ENCODE results near the gene LIM2. TPM values are rescaled to one million over a fixed set of nuclear protein-coding genes. Genes with fewer than 3 reads are reported as not detected.

The LIM2 gene
- total and polyA plus RNA-seq, 2 donors (not counting 1 experiment from before 2014, with no cell fraction given), result not detected

DNA sequence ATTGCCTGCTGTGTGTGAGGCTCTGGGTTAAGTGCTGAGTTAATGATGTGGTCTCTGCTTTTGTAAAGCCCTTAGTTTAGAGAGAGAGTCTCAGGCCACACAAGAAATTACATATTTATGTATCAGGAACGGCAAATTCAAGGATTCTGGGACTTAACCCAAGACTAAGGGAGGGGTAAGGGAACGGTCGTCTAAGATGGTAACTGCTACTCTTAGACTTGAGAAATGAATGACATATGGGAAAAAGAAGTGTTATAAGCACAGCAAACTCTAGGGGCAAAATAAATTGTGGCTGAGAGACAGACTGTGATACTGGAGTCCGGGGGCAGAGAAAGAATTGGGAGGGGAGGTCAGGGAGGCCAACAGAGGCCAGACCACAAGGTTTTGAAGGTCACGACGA is 56.1 kb downstream of the LIM2 start:
- H3K4me2 ChIP-seq (replicated peaks; ENCODE audit: low read depth, low read length, poor library complexity, severe bottlenecking), result no peak overlapping the region
- H3K9me3 Mint-ChIP-seq (ENCODE audit: insufficient read depth), result peaks cover 4% of the 10 kb centered on the region
- no peaks in the 10 kb centered on the region for H4K20me1 ChIP-seq (ENCODE audit: control insufficient read depth, insufficient read depth, low read length, poor library complexity, severe bottlenecking)
- CTCF ChIA-PET, result interaction anchor here (1.0 kb wide), 1 partner anchor 142 kb away, joined by 3 read pairs; no protein-coding TSS in a partner anchor
- H2AFZ ChIP-seq (ENCODE audit: insufficient read depth, low read depth, low read length, poor library complexity, severe bottlenecking), result no peak overlapping the region
- H3K27me3 Mint-ChIP-seq, result peaks cover 32% of the 10 kb centered on the region
- peaks cover 12 to 18% of the 10 kb centered on the region in 2 donors for H3K4me1 ChIP-seq (ENCODE audit: control insufficient read depth in 2 of 2, insufficient read depth in 2 of 2, low read length in 2 of 2)
- H3K79me2 ChIP-seq (ENCODE audit: control insufficient read depth, insufficient read depth, low read length), result no peaks in the 10 kb centered on the region
- intact Hi-C loops (cut with micrococcal nuclease), result no loop called here
- POLR2A ChIA-PET, result no interaction called here
- no peak overlapping the region for H3K9ac ChIP-seq (ENCODE audit: low read length)
- no peak overlapping the region for H3K27ac Mint-ChIP-seq
- peaks cover 0 to 41% (median 19%) of the 10 kb centered on the region in 4 experiments for H3K27me3 ChIP-seq (replicated peaks in 1 of 4; ENCODE audit: control extremely low read depth in 1 of 4, control insufficient read depth in 3 of 4, insufficient read depth in 4 of 4, low read length in 3 of 4)
- ATAC-seq (ENCODE audit: low read depth) (no peak), DNase-seq (no peak)
- no peak overlapping the region for H3K4me3 ChIP-seq (ENCODE audit: control extremely low read depth in 1 of 5, extremely low read depth in 1 of 5, insufficient read depth in 1 of 5, low read depth in 2 of 5, low read length in 4 of 5)
- peaks cover 0 to 30% (median 3%) of the 10 kb centered on the region in 3 donors for H3K9me3 ChIP-seq (ENCODE audit: control extremely low read depth in 1 of 3, control insufficient read depth in 2 of 3, insufficient read depth in 1 of 3, low read length in 2 of 3)
- WGBS (ENCODE audit: insufficient coverage), result 96% methylated on average over 5 of the region's 6 CpGs
- no peaks in the 10 kb centered on the region for H3K36me3 ChIP-seq (replicated peaks in 1 of 2; ENCODE audit: control extremely low read depth in 1 of 2, control insufficient read depth in 1 of 2, extremely low read depth in 1 of 2, insufficient read depth in 2 of 2, low read length in 1 of 2)
- no peak overlapping the region for H3K27ac ChIP-seq (ENCODE audit: low read length in 2 of 2)
- TF ChIP-seq, protein P1, sequence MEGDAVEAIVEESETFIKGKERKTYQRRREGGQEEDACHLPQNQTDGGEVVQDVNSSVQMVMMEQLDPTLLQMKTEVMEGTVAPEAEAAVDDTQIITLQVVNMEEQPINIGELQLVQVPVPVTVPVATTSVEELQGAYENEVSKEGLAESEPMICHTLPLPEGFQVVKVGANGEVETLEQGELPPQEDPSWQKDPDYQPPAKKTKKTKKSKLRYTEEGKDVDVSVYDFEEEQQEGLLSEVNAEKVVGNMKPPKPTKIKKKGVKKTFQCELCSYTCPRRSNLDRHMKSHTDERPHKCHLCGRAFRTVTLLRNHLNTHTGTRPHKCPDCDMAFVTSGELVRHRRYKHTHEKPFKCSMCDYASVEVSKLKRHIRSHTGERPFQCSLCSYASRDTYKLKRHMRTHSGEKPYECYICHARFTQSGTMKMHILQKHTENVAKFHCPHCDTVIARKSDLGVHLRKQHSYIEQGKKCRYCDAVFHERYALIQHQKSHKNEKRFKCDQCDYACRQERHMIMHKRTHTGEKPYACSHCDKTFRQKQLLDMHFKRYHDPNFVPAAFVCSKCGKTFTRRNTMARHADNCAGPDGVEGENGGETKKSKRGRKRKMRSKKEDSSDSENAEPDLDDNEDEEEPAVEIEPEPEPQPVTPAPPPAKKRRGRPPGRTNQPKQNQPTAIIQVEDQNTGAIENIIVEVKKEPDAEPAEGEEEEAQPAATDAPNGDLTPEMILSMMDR (IDR thresholded peaks at IDR 0.05), result no peak
- no peak for TF ChIP-seq EZH2 (IDR thresholded peaks at IDR 0.05; ENCODE audit: borderline replicate concordance, insufficient read depth, low read depth, low read length, poor library complexity, severe bottlenecking)
- H3K4me3 Mint-ChIP-seq, result no peak overlapping the region
- peaks cover 8% of the 10 kb centered on the region for H3K4me1 Mint-ChIP-seq

DNA sequence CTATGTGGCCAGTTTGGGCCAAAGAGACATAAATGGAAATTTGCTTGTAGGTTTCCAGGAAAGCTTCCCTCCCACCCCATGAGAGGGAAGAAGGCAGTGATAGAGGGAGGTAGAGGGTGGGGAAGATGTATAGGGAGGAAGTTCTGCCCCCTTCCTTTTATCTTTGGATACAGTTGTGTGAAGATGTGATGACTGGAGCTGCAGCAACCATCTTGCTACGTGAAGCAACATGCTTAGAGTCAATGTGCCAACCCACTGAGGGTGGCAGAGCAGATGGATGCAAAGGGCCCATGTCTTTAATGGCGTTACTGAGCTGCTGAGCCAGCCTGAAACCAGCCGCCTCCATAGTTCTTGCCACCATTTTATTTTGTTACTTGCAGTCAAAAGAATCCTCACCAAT is 56.6 kb downstream of the LIM2 start:
- intact Hi-C loops (cut with micrococcal nuclease), result no loop called here

More for the DNA sequence above, 56.6 kb downstream of the LIM2 start:
- 59% methylated on average over 3 of the region's 3 CpGs for WGBS (ENCODE audit: insufficient coverage)
- H3K4me3 ChIP-seq (ENCODE audit: control extremely low read depth in 1 of 5, extremely low read depth in 1 of 5, insufficient read depth in 1 of 5, low read depth in 2 of 5, low read length in 4 of 5), result no peak overlapping the region
- peaks cover 12 to 20% of the 10 kb centered on the region in 2 donors for H3K4me1 ChIP-seq (ENCODE audit: control insufficient read depth in 2 of 2, insufficient read depth in 2 of 2, low read length in 2 of 2)
- ChIA-PET CTCF (interaction anchor here (1.0 kb wide), 1 partner anchor 142 kb away, joined by 3 read pairs; no protein-coding TSS in a partner anchor), POLR2A (no interaction called here)
- H3K4me1 Mint-ChIP-seq, result peaks cover 8% of the 10 kb centered on the region
- TF ChIP-seq, protein P1 (IDR thresholded peaks at IDR 0.05), result no peak
- no peak for TF ChIP-seq EZH2 (IDR thresholded peaks at IDR 0.05; ENCODE audit: borderline replicate concordance, insufficient read depth, low read depth, low read length, poor library complexity, severe bottlenecking)
- ATAC-seq (ENCODE audit: low read depth), result no peak
- H3K27me3 ChIP-seq (replicated peaks in 1 of 4; ENCODE audit: control extremely low read depth in 1 of 4, control insufficient read depth in 3 of 4, insufficient read depth in 4 of 4, low read length in 3 of 4), result peaks cover 0 to 45% (median 22%) of the 10 kb centered on the region in 4 experiments
- no peak overlapping the region for H3K9ac ChIP-seq (ENCODE audit: low read length)
- no peak overlapping the region for H2AFZ ChIP-seq (ENCODE audit: insufficient read depth, low read depth, low read length, poor library complexity, severe bottlenecking)
- no peak overlapping the region for H3K4me2 ChIP-seq (replicated peaks; ENCODE audit: low read depth, low read length, poor library complexity, severe bottlenecking)
- no peak for DNase-seq
- no peak overlapping the region for H3K27ac Mint-ChIP-seq
- peaks cover 0 to 32% (median 3%) of the 10 kb centered on the region in 3 donors for H3K9me3 ChIP-seq (ENCODE audit: control extremely low read depth in 1 of 3, control insufficient read depth in 2 of 3, insufficient read depth in 1 of 3, low read length in 2 of 3)
- H3K4me3 Mint-ChIP-seq, result no peak overlapping the region
- H3K27ac ChIP-seq (ENCODE audit: low read length in 2 of 2), result no peak overlapping the region
- no peaks in the 10 kb centered on the region for H3K36me3 ChIP-seq (replicated peaks in 1 of 2; ENCODE audit: control extremely low read depth in 1 of 2, control insufficient read depth in 1 of 2, extremely low read depth in 1 of 2, insufficient read depth in 2 of 2, low read length in 1 of 2)
- H3K9me3 Mint-ChIP-seq (ENCODE audit: insufficient read depth), result peaks cover 4% of the 10 kb centered on the region
- peaks cover 34% of the 10 kb centered on the region for H3K27me3 Mint-ChIP-seq
- no peaks in the 10 kb centered on the region for H4K20me1 ChIP-seq (ENCODE audit: control insufficient read depth, insufficient read depth, low read length, poor library complexity, severe bottlenecking)
- H3K79me2 ChIP-seq (ENCODE audit: control insufficient read depth, insufficient read depth, low read length), result no peaks in the 10 kb centered on the region

Measured in B cell (primary cell).